Left ventricle myocardium inferior (tissue), 1 donor: ENCODE results near the gene AAK1. TPM values are rescaled to one million over a fixed set of nuclear protein-coding genes. Genes with fewer than 3 reads are reported as not detected.
"Not testable (repeated sequence)": the region's sequence is repeated elsewhere in the genome, so short reads cannot be mapped to it uniquely, and the experiment has no call there.

Experiments
- DNase-seq: peaks from one replicate; pipeline ENCODE4 v3.0.0-alpha.2; 2020
- H3K27ac ChIP-seq: fragments of 200-600 bp; replicated peaks from 2 replicates; pipeline ENCODE4 v1.8.0; 2021
- H3K27me3 ChIP-seq: fragments of 200-600 bp; 2 replicates; pipeline ENCODE4 v1.8.0; 2021; ENCODE audit warnings: low read depth
- H3K36me3 ChIP-seq: fragments of 200-600 bp; 2 replicates; pipeline ENCODE4 v1.8.0; 2021
- H3K4me1 ChIP-seq: fragments of 200-600 bp; 2 replicates; pipeline ENCODE4 v1.8.0; 2021
- H3K4me3 ChIP-seq: fragments of 200-600 bp; 2 replicates; pipeline ENCODE4 v1.8.0; 2021; ENCODE audit warnings: mild to moderate bottlenecking, moderate library complexity
- H3K9me3 ChIP-seq: fragments of 200-600 bp; replicated peaks from 2 replicates; pipeline ENCODE4 v1.8.0; 2021
- intact Hi-C: fragments of 100-400 bp; cut with micrococcal nuclease; formaldehyde crosslinking; loops from one replicate; pipeline ENCODE4 v1.11.0; 2022
- total RNA-seq: library from RNA; stranded (reverse); fragmentation: NEBNext Ultra II Directional; extraction: Animal tissue kit (Norgen Biotek cat#: 25700); gene quantifications from one replicate; pipeline ENCODE4 v1.2.1, GENCODE V29; 2021
- TF ChIP-seq, protein P1 (sequence below): fragments of 200-600 bp; IDR thresholded peaks from 2 replicates; pipeline ENCODE4 v1.8.0; 2021; ENCODE audit warnings: antibody characterized with exemption, mild to moderate bottlenecking, borderline replicate concordance
- donor health status: DM: no; HTN: yes; CAD: no; lungs with severe emphysema.

Gene AAK1
- total RNA-seq, 1 donor from 2014 or later, result 133 TPM

DNA sequence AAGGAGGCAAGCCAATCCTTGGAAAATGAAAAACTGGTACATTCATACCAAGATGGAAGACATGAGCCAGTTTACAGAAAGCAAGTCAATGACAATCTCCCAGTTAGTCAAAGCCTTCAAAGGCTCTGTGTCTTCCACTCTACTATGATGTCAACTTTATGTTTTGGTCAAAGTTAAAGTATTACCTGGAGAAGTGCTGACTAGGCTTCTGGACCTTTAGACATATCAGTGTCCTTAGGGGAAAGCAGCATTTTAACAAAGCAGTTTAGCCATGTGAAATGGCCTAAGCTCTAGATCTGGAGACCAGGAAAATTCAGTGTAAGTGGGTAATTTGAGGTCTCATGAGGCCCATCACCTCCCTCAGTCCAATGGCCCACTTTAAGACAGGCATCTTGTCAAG lies 30.8 kb downstream of the AAK1 start:
- H3K4me3 ChIP-seq, result no peak overlapping the region
- no peak overlapping the region for H3K27ac ChIP-seq
- TF ChIP-seq, protein P1, sequence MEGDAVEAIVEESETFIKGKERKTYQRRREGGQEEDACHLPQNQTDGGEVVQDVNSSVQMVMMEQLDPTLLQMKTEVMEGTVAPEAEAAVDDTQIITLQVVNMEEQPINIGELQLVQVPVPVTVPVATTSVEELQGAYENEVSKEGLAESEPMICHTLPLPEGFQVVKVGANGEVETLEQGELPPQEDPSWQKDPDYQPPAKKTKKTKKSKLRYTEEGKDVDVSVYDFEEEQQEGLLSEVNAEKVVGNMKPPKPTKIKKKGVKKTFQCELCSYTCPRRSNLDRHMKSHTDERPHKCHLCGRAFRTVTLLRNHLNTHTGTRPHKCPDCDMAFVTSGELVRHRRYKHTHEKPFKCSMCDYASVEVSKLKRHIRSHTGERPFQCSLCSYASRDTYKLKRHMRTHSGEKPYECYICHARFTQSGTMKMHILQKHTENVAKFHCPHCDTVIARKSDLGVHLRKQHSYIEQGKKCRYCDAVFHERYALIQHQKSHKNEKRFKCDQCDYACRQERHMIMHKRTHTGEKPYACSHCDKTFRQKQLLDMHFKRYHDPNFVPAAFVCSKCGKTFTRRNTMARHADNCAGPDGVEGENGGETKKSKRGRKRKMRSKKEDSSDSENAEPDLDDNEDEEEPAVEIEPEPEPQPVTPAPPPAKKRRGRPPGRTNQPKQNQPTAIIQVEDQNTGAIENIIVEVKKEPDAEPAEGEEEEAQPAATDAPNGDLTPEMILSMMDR, result no peak
- no peaks in the 10 kb centered on the region for H3K27me3 ChIP-seq
- peaks cover 4% of the 10 kb centered on the region for H3K9me3 ChIP-seq
- no peak for DNase-seq
- peaks cover 57% of the 10 kb centered on the region for H3K4me1 ChIP-seq
- intact Hi-C loops, result no loop called here
- peaks cover 10% of the 10 kb centered on the region for H3K36me3 ChIP-seq

GRCh38 chr2:69612200-69612599 lies 31.3 kb downstream of the AAK1 start:
- TF ChIP-seq, protein P1, result no peak
- Histone ChIP-seq H3K27me3 (no peaks in the 10 kb centered on the region), H3K4me1 (peaks cover 57% of the 10 kb centered on the region), H3K9me3 (peaks cover 4% of the 10 kb centered on the region), H3K27ac (no peak overlapping the region), H3K4me3 (no peak overlapping the region), H3K36me3 (peaks cover 10% of the 10 kb centered on the region)
- intact Hi-C loops, result no loop called here
- DNase-seq, result no peak

GRCh38 chr2:69608109-69608508 lies 35.4 kb downstream of the AAK1 start:
- Histone ChIP-seq H3K27ac (no peak overlapping the region), H3K27me3 (no peaks in the 10 kb centered on the region), H3K4me3 (no peak overlapping the region), H3K36me3 (no peaks in the 10 kb centered on the region), H3K4me1 (peaks cover 71% of the 10 kb centered on the region), H3K9me3 (peaks cover 4% of the 10 kb centered on the region)
- DNase-seq, result no peak
- TF ChIP-seq, protein P1, result no peak
- intact Hi-C loops, result no loop called here

- peaks cover 83% of the 10 kb centered on the region for H3K4me1 ChIP-seq
- DNase-seq, H3K4me3 ChIP-seq, H3K36me3 ChIP-seq, H3K9me3 ChIP-seq, intact Hi-C loops, H3K27ac ChIP-seq, H3K27me3 ChIP-seq: not testable (repeated sequence)
Measured at GRCh38 chr2:69606771-69607170, 36.8 kb downstream of the AAK1 start.

DNA sequence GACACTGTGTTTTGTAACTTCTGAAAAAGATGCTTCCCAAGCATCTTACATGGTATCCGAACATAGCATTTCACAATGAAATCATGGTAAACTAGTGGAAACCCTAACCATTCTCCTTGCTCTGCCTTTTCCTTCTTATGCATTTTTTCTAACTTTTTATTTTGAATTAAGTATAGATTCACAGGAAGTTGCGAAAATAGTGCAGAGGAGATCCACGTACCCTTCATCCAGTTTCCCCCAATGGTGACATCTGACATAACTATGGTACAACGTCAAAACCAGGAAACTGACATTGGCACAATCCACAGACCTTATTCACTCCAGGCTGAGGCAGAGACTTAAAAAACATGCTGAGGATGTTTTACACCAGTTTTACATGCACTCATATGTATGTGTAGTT lies 38.3 kb downstream of the AAK1 start:
- intact Hi-C loops, result no loop called here

GRCh38 chr2:69604836-69605235 lies 38.7 kb downstream of the AAK1 start:
- Histone ChIP-seq H3K4me3 (no peak overlapping the region), H3K4me1 (peaks cover 89% of the 10 kb centered on the region), H3K9me3 (peaks cover under 1% of the 10 kb centered on the region), H3K36me3 (no peaks in the 10 kb centered on the region), H3K27ac (peak overlapping the region; percentile 46), H3K27me3 (no peaks in the 10 kb centered on the region)
- TF ChIP-seq, protein P1, result no peak
- intact Hi-C loops, result no loop called here
- no peak for DNase-seq

More for the DNA sequence above, 38.3 kb downstream of the AAK1 start:
- Histone ChIP-seq H3K36me3 (no peaks in the 10 kb centered on the region), H3K4me1 (peaks cover 88% of the 10 kb centered on the region), H3K27ac (no peak overlapping the region), H3K9me3 (peaks cover 4% of the 10 kb centered on the region), H3K27me3 (no peaks in the 10 kb centered on the region), H3K4me3 (no peak overlapping the region)
- DNase-seq, result no peak
- TF ChIP-seq, protein P1, result no peak
